ENCODE measurements around the gene RLF. TPM values are rescaled to one million over a fixed set of nuclear protein-coding genes. Genes with fewer than 3 reads are reported as not detected.

RLF gene
- total and polyA plus RNA-seq, 2 of the 8 experiments (the other 6 are each of a cell fraction or from before 2014, with no cell fraction given): 4.2 to 18.0 TPM

DNA sequence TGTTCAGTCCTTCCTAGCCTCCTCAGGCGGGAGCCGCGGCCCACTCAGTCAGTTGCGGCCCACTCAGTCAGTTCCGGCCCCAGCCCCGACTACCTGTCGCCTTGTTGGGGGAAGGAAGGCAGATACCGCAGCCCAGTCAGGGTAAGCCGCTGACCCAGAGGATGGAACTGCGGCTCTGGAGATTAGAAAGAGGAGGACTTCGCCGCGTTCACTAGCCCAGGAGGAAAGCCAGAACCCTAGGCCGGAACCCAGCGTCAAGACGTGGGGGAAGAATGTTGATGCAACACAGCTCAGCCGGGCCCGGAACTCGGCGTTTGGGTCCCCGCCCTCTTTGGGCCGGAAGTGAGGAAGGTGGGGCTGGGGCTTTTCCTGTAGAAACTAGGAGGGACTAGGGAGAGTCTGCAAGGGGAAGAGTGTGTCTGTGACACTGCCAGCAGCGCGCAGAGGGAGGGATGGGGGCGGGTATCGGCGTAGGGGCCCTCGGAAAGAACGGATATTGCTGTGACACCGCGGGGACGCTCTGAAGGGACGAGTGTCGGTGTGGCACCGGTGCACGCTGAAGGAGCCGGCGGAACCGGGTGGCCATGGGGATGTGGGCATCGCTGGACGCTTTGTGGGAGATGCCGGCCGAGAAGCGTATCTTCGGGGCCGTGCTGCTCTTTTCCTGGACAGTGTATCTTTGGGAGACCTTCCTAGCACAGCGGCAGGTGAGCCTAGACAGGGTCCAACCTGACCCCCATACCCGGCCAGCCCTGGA is 96.7 kb downstream of the RLF start, which contains the start of gene ZMPSTE24:
ZMPSTE24 (plus strand) TSS at position 549 of the 757 bp plus-strand sequence; CDS start at position 585, 36 bp downstream.
- no peaks in the 10 kb centered on the region for H3K79me1 ChIP-seq (ENCODE audit: low read depth, low read length)
- H3K14ac ChIP-seq (ENCODE audit: insufficient read length): no peak within 1 kb of the TSS
- H3K56ac ChIP-seq (replicated peaks; ENCODE audit: insufficient read length, low read depth, low read length): peak within 1 kb of the TSS; percentile 83
- H3K4me2 ChIP-seq (ENCODE audit: insufficient read depth in 1 of 2, low read depth in 2 of 2, low read length in 2 of 2): peak within 1 kb of the TSS; percentile 49 to 71
- H4K91ac ChIP-seq (replicated peaks; ENCODE audit: insufficient read length, low read length): peak within 1 kb of the TSS; percentile 57
- H2BK15ac ChIP-seq (ENCODE audit: low read length): no peak within 1 kb of the TSS
- H3K18ac ChIP-seq (ENCODE audit: extremely low read depth, low read length): peak within 1 kb of the TSS; percentile 95
- H2BK12ac ChIP-seq (ENCODE audit: low read depth, low read length): peak within 1 kb of the TSS; percentile 40; the same call in 1 of the 2 replicates
- no peaks in the 10 kb centered on the region; a peak in 1 of 7 replicates for H3K4me1 ChIP-seq (replicated peaks in 1 of 4; ENCODE audit: control insufficient read depth in 3 of 4, insufficient read depth in 4 of 4, low read length in 3 of 4)
- H3K23ac ChIP-seq (ENCODE audit: insufficient read length): no peak within 1 kb of the TSS
- peaks cover 0 to 25% of the 10 kb centered on the region in 2 experiments; a peak in 2 of 4 replicates for H3K79me2 ChIP-seq (ENCODE audit: control insufficient read depth in 1 of 2, insufficient read depth in 2 of 2, low read length in 2 of 2)
- H4K20me1 ChIP-seq (replicated peaks in 1 of 2; ENCODE audit: control insufficient read depth in 1 of 2, insufficient read depth in 2 of 2, low read length in 2 of 2): peaks cover 0 to 1% of the 10 kb centered on the region in 2 experiments
- H2BK20ac ChIP-seq (ENCODE audit: low read length): no peak within 1 kb of the TSS
- H3K27ac ChIP-seq (ENCODE audit: low read depth, low read length): peak within 1 kb of the TSS; percentile 88
- H3K4ac ChIP-seq (replicated peaks; ENCODE audit: insufficient read length, low read depth, low read length): no peak within 1 kb of the TSS
- POLR2A ChIA-PET (ENCODE audit: partially characterized antibody): interaction anchor here (0.6 to 2.4 kb wide), 19 partner anchors 9 to 219 kb away, joined by 3 to 7 read pairs (median 4); partner anchors contain the start of genes CAP1, RLF, TMCO2 and ZFP69B
- peak within 1 kb of the TSS; percentile 87 for H4K5ac ChIP-seq (ENCODE audit: insufficient read length, low read depth, low read length)
- no peaks in the 10 kb centered on the region for H3K23me2 ChIP-seq (ENCODE audit: low read depth, low read length)
- H2BK120ac ChIP-seq (replicated peaks; ENCODE audit: low read depth, low read length): no peak within 1 kb of the TSS
- H3K9ac ChIP-seq (replicated peaks in 1 of 4; ENCODE audit: extremely low read depth in 1 of 4, low read depth in 3 of 4, low read length in 3 of 4): peak within 1 kb of the TSS; percentile 94 to 99 (median 96)
- CTCF ChIA-PET (ENCODE audit: partially characterized antibody): interaction anchor here (1.0 to 3.1 kb wide), 4 partner anchors 24 to 81 kb away, joined by 3 to 13 read pairs (median 3); no protein-coding TSS in a partner anchor
- peak within 1 kb of the TSS; percentile 100 for H4K8ac ChIP-seq (ENCODE audit: extremely low read depth, insufficient read depth, low read length)
- DNase-seq (ENCODE audit: low read depth in 1 of 2, low spot score in 2 of 2) (peak; percentile 88 to 94), FAIRE-seq (peak; percentile 7)
- 3% methylated on average over 32 of the region's 48 CpGs; no CpG with 5 or more reads in 1 of the 2 experiments for WGBS, 2 experiments (ENCODE audit: extremely low coverage in 1 of 2, insufficient coverage in 1 of 2, insufficient read length in 1 of 2, insufficient replicate concordance in 2 of 2, low coverage in 1 of 2, low lambda C conversion rate in 2 of 2, missing lambda C conversion rate in 1 of 2)
- no peaks in the 10 kb centered on the region for H3K27me3 ChIP-seq (replicated peaks in 1 of 4; ENCODE audit: control insufficient read depth in 3 of 4, extremely low read depth in 1 of 4, insufficient read depth in 3 of 4, low read length in 3 of 4)
- no peak within 1 kb of the TSS for H2AK5ac ChIP-seq (ENCODE audit: low read depth, low read length)
- H3K9me3 ChIP-seq (ENCODE audit: insufficient read depth in 2 of 2, low read depth in 1 of 2, low read length in 1 of 2): no peaks in the 10 kb centered on the region
- peak within 1 kb of the TSS; percentile 91 for H2BK5ac ChIP-seq (ENCODE audit: low read depth, low read length)
- H3K4me3 ChIP-seq (ENCODE audit: extremely low read depth in 1 of 4, insufficient read depth in 2 of 4, low read depth in 3 of 4, low read length in 4 of 4): peak within 1 kb of the TSS; percentile 90 to 99 (median 97)
- peaks cover 4 to 29% (median 19%) of the 10 kb centered on the region in 4 experiments; a peak in 6 of 8 replicates for H3K36me3 ChIP-seq (ENCODE audit: control insufficient read depth in 2 of 4, insufficient read depth in 4 of 4, low read length in 3 of 4)
- peak within 1 kb of the TSS; percentile 97 for H2AFZ ChIP-seq (ENCODE audit: low read length)
- TF ChIP-seq SIN3A (conservative IDR thresholded peaks at IDR 0.05 in 1 of 2, IDR thresholded peaks at IDR 0.05 in 1 of 2; ENCODE audit: low read depth in 1 of 2, low read length in 2 of 2) (peak in 1 of 2 experiments; percentile 94; a peak in 1 of 4 replicates), FOSL1 (IDR thresholded peaks at IDR 0.05; ENCODE audit: insufficient read depth, low read depth, low read length) (no peak), TEAD4 (IDR thresholded peaks at IDR 0.05; ENCODE audit: low read depth, low read length) (no peak), RBBP5 (IDR thresholded peaks at IDR 0.05; ENCODE audit: borderline replicate concordance, low read depth, low read length) (peak; percentile 37; the same call in 1 of the 2 replicates), RXRA (IDR thresholded peaks at IDR 0.05; ENCODE audit: insufficient read depth, low read depth, low read length) (no peak), ASH2L (IDR thresholded peaks at IDR 0.05; ENCODE audit: low read length) (peak; percentile 98), BRCA1 (IDR thresholded peaks at IDR 0.05; ENCODE audit: low read depth, low read length) (no peak), POLR2AphosphoS5 (IDR thresholded peaks at IDR 0.05; ENCODE audit: low read depth, low read length) (peak; percentile 87), JUND (IDR thresholded peaks at IDR 0.05; ENCODE audit: low read length) (no peak; the same call in 1 of the 2 replicates), SP1 (IDR thresholded peaks at IDR 0.05; ENCODE audit: low read depth, low read length) (peak; percentile 83), KDM4A (IDR thresholded peaks at IDR 0.05; ENCODE audit: low read depth, low read length, severe bottlenecking) (peak; percentile 69), POLR2A (IDR thresholded peaks at IDR 0.05; ENCODE audit: control extremely low read depth in 1 of 2, low read depth in 2 of 2, low read length in 2 of 2) (peak; percentile 64 to 93)
